Tibial nerve (tissue), 4 donors: ENCODE data around the gene EZH2. TPM values are rescaled to one million over a fixed set of nuclear protein-coding genes. Genes with fewer than 3 reads are reported as not detected.

ENCODE experiments used
- DNase-seq, 2 donors: peaks; one replicate each; pipeline ENCODE4 v3.0.0-alpha.2; 2019; ENCODE audit warnings: low spot score in 2 of 2
- H3K27ac ChIP-seq, 4 donors: fragments of 200-600 bp; sonication (generic) in 3 of 4; one replicate each; pipeline ENCODE4 v1.5.1; 2017 to 2019; ENCODE audit warnings: mild to moderate bottlenecking in 1 of 4
- H3K27me3 ChIP-seq, 2 donors: fragments of 200-600 bp; sonication (generic) in 1 of 2; one replicate each; pipeline versions ENCODE4 v1.5.1 to v1.6.0; 2017 to 2019
- H3K36me3 ChIP-seq, 3 donors: fragments of 200-600 bp; sonication (generic); one replicate each; pipeline ENCODE4 v1.5.1; 2018 to 2019
- H3K4me1 ChIP-seq, 4 donors: fragments of 200-600 bp; sonication (generic) in 3 of 4; one replicate each; pipeline ENCODE4 v1.5.1; 2017 to 2019
- H3K4me3 ChIP-seq, 4 donors: fragments of 200-600 bp; sonication (generic) in 3 of 4; one replicate each; pipeline ENCODE4 v1.5.1; 2017 to 2019; ENCODE audit warnings: mild to moderate bottlenecking in 1 of 4, moderate library complexity in 1 of 4
- H3K9me3 ChIP-seq, 4 donors: fragments of 200-600 bp; sonication (generic) in 3 of 4; one replicate each; pipeline ENCODE4 v1.5.1; 2017 to 2019
- CTCF ChIP-seq, 5 experiments: fragments of 200-600 bp in 3 of 5; fragments of 450-650 bp in 2 of 5; sonication (generic) in 3 of 5; IDR thresholded peaks; one replicate each; pipeline ENCODE4 v1.5.1; 2016 to 2019; ENCODE audit warnings: antibody characterized with exemption in 5 of 5, mild to moderate bottlenecking in 3 of 5, moderate library complexity in 2 of 5
- EP300 ChIP-seq, 2 donors: sonication (generic); formaldehyde crosslinking; IDR thresholded peaks; one replicate each; pipeline ENCODE4 v1.6.1; 2017; ENCODE audit warnings: antibody characterized with exemption in 2 of 2, mild to moderate bottlenecking in 1 of 2
- POLR2A ChIP-seq, 2 donors: fragments of 450-650 bp; IDR thresholded peaks; one replicate each; pipeline ENCODE4 v1.6.1; 2017; ENCODE audit warnings: antibody characterized with exemption in 2 of 2, mild to moderate bottlenecking in 2 of 2, moderate library complexity in 2 of 2
- WGBS, 2 donors: methylation state at CpG; one replicate each; pipeline ENCODE4 v1.1.5; 2018; 5-methylcytosine and 5-hydroxymethylcytosine counted together
- total RNA-seq, 4 donors: library from RNA; depleted of rRNA; stranded (reverse); fragments of >200 nt; gene quantifications; one replicate each; pipeline ENCODE4 v1.1.0, GENCODE V29; 2016

Gene EZH2
- total RNA-seq, 4 donors from 2014 or later = 1.5 to 7.5 (median 3.3) TPM

GRCh38 chr7:148882192-148882591, 1.9 kb downstream of the EZH2 start:
- 44 to 45% methylated on average over 5 of the region's 5 CpGs for WGBS, 2 donors
- Histone ChIP-seq H3K9me3 (no peaks in the 10 kb centered on the region), H3K4me3 (no peak overlapping the region), H3K27ac (no peak overlapping the region), H3K27me3 (no peaks in the 10 kb centered on the region), H3K4me1 (peaks cover 0 to 13% (median 0%) of the 10 kb centered on the region in 4 donors), H3K36me3 (no peaks in the 10 kb centered on the region)
- TF ChIP-seq POLR2A (IDR thresholded peaks at IDR 0.05) (no peak), EP300 (IDR thresholded peaks at IDR 0.05) (no peak), CTCF (IDR thresholded peaks at IDR 0.05) (no peak)
- no peak for DNase-seq

- H3K4me3 ChIP-seq = no peak overlapping the region
- H3K27ac ChIP-seq = no peak overlapping the region
- no peaks in the 10 kb centered on the region for H3K36me3 ChIP-seq
- no peak for DNase-seq
- no peaks in the 10 kb centered on the region for H3K9me3 ChIP-seq
- no peaks in the 10 kb centered on the region for H3K27me3 ChIP-seq
- WGBS, 2 donors = 86 to 94% methylated on average over 2 of the region's 2 CpGs
- peaks cover 0 to 8% (median 0%) of the 10 kb centered on the region in 4 donors for H3K4me1 ChIP-seq
- TF ChIP-seq EP300 (IDR thresholded peaks at IDR 0.05) = no peak
- TF ChIP-seq POLR2A (IDR thresholded peaks at IDR 0.05) = no peak
- TF ChIP-seq CTCF (IDR thresholded peaks at IDR 0.05) = no peak
Measured at GRCh38 chr7:148878317-148878716, 5.8 kb downstream of the EZH2 start.

- Histone ChIP-seq H3K4me3 (no peak overlapping the region), H3K9me3 (no peaks in the 10 kb centered on the region), H3K27me3 (no peaks in the 10 kb centered on the region), H3K36me3 (no peaks in the 10 kb centered on the region), H3K27ac (no peak overlapping the region), H3K4me1 (peaks cover 0 to 2% (median 0%) of the 10 kb centered on the region in 4 donors)
- TF ChIP-seq CTCF (IDR thresholded peaks at IDR 0.05) (no peak), POLR2A (IDR thresholded peaks at IDR 0.05) (no peak), EP300 (IDR thresholded peaks at IDR 0.05) (no peak)
- no peak for DNase-seq
- WGBS, 2 donors = 88 to 100% methylated on average over 1 of the region's 1 CpG
Measured at GRCh38 chr7:148877517-148877916, 6.6 kb downstream of the EZH2 start.

GRCh38 chr7:148872188-148872587, 11.9 kb downstream of the EZH2 start:
- no peaks in the 10 kb centered on the region for H3K27me3 ChIP-seq
- no peaks in the 10 kb centered on the region for H3K36me3 ChIP-seq
- H3K27ac ChIP-seq = no peak overlapping the region
- TF ChIP-seq POLR2A (IDR thresholded peaks at IDR 0.05) = no peak
- no peak for TF ChIP-seq EP300 (IDR thresholded peaks at IDR 0.05)
- no peak for TF ChIP-seq CTCF (IDR thresholded peaks at IDR 0.05)
- H3K9me3 ChIP-seq = peaks cover 0 to 13% (median 5%) of the 10 kb centered on the region in 4 donors
- H3K4me3 ChIP-seq = no peak overlapping the region
- H3K4me1 ChIP-seq = peaks cover 0 to 6% (median 0%) of the 10 kb centered on the region in 4 donors
- no peak for DNase-seq

GRCh38 chr7:148871551-148871950, 12.5 kb downstream of the EZH2 start:
- no peak for DNase-seq
- Histone ChIP-seq H3K27me3 (no peaks in the 10 kb centered on the region), H3K9me3 (peaks cover 0 to 16% (median 6%) of the 10 kb centered on the region in 4 donors), H3K27ac (no peak overlapping the region), H3K36me3 (no peaks in the 10 kb centered on the region), H3K4me3 (no peak overlapping the region), H3K4me1 (peaks cover 0 to 6% (median 0%) of the 10 kb centered on the region in 4 donors)
- TF ChIP-seq CTCF (IDR thresholded peaks at IDR 0.05) = no peak
- TF ChIP-seq EP300 (IDR thresholded peaks at IDR 0.05) = no peak
- TF ChIP-seq POLR2A (IDR thresholded peaks at IDR 0.05) = no peak
- 93 to 98% methylated on average over 5 of the region's 5 CpGs for WGBS, 2 donors
